NCI-H1694 (cell line): ENCODE measurements around the gene PCAT7.
"Not testable (repeated sequence)": the region's sequence is repeated elsewhere in the genome, so short reads cannot be mapped to it uniquely, and the experiment has no call there.

Experiments used
- DNase-seq: peaks from one replicate; lab custom pipeline; 2025; lab: John Stamatoyannopoulos, UW

Gene PCAT7

GRCh38 chr9:94563548-94563947, 8.7 kb downstream of the PCAT7 start:
- DNase-seq, result no peak

GRCh38 chr9:94564279-94564678, 9.4 kb downstream of the PCAT7 start:
- DNase-seq, result not testable (repeated sequence)

GRCh38 chr9:94566550-94566949, 11.7 kb downstream of the PCAT7 start:
- DNase-seq, result no peak

- DNase-seq, result no peak
Observed at GRCh38 chr9:94567271-94567670, 12.4 kb downstream of the PCAT7 start.

GRCh38 chr9:94568250-94568889, 13.5 kb downstream of the PCAT7 start:
- DNase-seq, result no peak

DNA sequence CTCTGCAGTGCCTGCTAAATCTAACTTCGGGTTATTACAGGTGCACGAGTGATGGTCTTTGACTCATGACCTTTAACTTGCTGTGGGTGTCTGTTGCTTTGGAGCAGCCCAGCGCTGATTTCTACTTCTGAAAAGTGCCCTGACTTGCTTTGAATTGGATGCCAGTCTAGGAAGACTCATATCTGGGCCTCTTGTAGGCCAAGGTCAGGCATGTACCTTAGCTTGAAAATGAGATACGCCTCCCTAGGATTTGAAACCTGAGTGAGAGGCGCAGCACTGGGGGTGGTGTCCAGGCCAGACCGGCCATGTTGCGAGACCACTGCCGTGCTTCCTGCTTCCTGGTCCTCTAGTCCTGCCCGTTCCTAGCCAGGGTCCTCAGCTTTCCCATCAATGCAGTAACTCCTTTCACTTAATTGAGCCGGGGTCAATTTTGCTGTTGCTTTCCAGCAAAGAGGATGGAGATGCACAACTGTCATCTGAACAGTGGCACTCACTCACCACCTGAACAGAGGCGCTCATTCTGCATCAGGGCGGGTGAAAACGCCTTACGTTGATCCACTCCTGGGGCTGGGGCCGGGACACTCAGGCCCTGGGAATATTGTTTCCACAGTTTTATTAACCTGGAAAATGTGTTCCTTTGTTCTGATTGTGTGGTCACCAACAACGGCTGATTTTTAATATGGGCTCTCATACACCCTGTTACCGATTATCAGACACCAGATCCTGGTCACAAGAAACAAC, 14.3 kb downstream of the PCAT7 start:
- no peak for DNase-seq

DNA sequence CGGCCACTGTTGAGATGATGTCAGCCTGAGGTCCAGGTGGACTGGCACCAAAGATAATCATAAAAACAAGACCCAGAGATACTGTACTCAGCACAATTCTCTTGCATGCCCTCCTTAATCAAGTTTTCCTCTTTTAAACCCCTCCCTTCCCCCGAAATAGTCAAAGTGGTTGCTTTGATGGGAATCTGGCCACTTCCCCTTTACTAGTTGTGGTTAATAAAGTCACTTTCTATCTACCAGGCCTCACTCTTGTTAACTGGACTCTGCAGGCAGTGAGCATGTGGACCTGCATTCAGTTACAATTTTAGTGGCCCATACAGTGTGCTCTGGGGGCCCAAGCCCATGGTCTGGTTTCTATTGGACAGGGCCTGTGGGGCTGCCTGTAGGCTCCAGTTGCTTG, 21.2 kb downstream of the PCAT7 start:
- no peak for DNase-seq

DNA sequence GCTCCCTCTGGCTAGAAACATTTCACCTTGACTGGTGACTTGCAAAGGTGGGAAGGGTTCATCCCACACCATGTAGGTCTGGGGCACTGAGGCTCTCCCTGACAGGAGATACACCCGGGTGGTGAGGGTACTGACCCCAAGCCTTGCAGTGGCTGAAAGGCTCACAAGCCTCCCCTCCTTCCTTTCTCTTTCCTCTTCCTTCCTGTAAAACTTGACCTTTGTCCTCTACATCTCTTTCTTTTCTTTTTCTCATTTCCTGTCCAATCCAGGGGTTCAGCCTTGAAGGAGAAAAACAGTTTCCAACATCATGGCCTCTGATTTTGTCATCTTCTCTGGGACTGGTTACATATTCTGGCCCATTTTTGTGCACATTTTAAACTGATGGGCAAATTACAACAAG, 22.2 kb downstream of the PCAT7 start:
- no peak for DNase-seq

- no peak for DNase-seq
Observed at GRCh38 chr9:94577571-94577970, 22.7 kb downstream of the PCAT7 start.

DNA sequence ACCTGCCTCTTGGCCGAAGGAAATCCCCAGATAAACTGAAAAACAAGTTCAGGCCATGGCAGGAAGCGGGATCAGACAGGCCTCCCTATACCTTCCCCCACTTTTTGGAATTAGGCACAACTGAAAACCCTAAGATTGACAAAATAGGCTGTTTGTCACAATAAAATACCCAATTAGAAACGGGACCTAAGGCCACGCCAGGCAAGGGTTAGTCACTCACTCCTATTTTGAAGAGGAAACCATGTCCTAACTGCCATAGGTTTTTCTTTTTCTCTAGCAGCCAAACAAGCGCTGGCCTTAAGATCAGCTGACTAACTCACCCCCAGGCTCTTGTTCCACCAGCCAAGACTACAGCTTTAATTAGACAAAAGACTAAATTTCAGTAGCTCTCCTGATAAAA, 26.8 kb downstream of the PCAT7 start:
- no peak for DNase-seq

DNA sequence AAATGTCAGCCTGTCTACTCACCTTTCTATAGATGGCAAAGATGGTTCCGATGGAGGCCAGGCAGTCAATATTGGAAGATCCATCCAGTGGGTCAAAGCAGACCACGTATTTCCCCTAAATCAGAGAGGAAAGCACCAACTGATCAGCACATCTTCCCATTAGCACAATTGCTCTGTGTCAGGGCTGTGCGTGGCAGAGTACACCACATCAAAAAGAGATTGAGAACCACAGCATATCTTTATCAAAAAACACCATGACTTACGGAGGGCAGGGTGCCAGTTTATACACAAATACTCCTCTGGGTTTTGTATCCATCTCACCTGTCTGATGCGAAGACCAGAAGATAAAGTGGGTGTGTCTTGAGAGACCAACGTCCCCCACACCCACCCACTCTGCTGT, 29.7 kb downstream of the PCAT7 start:
- no peak for DNase-seq

DNA sequence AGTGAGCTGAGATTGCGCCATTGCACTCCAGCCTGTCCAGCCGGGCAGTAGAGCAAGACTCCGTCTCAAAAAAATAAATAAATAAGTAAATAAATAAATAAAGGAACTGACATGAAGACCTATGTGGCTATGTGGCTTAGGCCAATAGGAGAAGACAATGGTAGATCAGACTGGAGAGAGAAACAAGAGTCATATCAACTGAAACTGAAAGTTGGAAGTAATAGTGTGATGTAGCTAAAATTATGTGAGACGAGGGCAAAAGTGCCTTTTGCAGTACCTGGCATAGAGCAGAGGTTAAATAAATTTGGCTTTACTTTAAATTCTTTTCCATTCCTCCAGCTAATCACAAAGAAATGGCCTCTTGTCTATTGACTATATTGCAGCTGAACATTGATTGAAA, 31.4 kb downstream of the PCAT7 start:
- no peak for DNase-seq

DNA sequence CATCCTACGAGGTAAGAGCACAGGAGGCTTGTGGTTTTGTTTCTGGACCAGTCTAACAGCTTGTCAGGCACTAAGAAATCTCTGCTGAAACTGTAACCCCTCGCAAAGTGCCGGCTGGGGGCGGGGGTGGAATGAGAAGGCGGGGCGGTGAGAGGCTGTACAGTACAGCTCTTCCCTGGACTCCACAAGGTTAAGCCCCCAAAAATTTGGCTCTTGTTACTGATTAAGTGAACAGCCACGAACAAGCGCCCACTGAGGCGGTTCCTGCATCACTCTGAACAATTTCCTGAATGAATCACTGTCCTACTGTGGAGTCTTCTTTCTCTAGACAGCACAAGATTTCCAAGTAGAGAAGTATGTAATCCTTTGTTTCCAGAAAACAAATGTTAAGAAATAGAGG, 31.9 kb downstream of the PCAT7 start:
- DNase-seq, result no peak

- DNase-seq, result no peak
Observed at GRCh38 chr9:94588681-94589080, 33.8 kb downstream of the PCAT7 start.

- DNase-seq, result not testable (repeated sequence)
Observed at GRCh38 chr9:94591046-94591545, 36.2 kb downstream of the PCAT7 start.

GRCh38 chr9:94591876-94592275, 37.0 kb downstream of the PCAT7 start:
- no peak for DNase-seq

GRCh38 chr9:94592683-94593082, 37.8 kb downstream of the PCAT7 start:
- DNase-seq, result not testable (repeated sequence)

DNA sequence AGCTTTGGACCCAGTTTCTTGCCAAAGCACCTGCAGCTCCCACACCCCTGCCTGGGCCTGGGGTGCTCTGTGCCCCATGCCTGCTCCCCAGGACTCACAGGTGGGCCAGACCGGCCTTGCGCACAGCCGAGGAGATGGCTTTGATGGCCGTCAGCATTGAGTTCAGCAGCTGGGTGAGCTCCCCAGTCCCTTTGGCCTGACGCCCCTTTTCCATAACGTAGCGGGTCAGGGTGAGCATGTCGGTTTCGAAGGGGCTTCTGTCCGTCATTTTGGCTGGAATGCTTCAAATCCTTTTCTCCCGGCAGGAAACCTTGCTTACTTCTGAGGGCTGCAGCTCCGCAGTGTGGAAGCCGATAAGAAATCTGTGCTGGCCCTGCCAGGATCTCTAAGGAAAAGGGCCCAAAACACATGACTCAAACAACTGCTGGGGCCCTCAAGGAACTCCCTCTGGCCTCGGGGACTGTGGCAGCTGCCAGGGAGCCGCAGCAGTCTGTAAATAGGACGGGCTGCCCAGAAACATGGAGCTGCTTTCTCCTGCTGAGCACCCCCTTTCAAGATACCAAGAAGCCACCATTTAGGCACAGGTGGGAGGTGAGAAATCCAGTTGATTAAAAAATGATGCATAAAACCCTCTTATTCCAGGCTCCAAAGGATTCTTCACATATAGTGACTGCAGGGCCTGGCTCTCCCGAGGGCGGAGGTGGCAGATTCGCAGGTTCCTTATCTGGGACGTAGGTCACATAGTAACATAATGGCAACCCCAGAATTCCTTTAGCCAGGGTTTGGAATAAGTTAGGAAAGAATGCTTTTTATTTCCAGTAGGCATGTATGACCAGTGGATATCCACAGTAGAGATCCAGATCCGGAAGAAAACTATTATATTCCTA, 38.8 kb downstream of the PCAT7 start, which contains the start of gene FBP2:
Gene FBP2 (minus strand): TSS at position 366 of the 887 bp plus-strand sequence. CDS start 98 bp downstream, at position 268.
- DNase-seq, result no peak

GRCh38 chr9:94599102-94599501, 44.2 kb downstream of the PCAT7 start:
- DNase-seq, result no peak

GRCh38 chr9:94600258-94600657, 45.4 kb downstream of the PCAT7 start:
- DNase-seq, result no peak

- DNase-seq, result no peak
Observed at GRCh38 chr9:94600715-94601114, 45.8 kb downstream of the PCAT7 start.

DNA sequence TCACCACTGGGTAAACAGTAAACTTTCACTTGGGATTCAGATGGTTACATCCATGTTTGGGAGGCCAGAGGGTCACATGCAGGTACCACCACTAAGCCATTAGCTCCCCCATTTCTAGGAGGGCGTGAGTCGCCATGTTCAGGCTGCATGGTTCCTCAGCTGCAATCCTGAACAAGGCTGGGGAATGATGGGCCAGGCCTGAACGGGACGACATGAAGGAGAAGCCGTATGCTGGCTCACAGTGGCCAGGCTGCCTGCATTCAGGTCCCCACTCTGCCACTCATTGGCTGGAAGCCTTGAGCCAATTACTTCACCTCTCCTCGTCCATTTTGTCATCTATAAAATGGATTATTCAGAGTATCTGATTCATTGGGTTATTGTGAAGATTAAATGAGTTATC, 47.8 kb downstream of the PCAT7 start:
- no peak for DNase-seq
